ENCODE results near the gene ANO10.

DNA sequence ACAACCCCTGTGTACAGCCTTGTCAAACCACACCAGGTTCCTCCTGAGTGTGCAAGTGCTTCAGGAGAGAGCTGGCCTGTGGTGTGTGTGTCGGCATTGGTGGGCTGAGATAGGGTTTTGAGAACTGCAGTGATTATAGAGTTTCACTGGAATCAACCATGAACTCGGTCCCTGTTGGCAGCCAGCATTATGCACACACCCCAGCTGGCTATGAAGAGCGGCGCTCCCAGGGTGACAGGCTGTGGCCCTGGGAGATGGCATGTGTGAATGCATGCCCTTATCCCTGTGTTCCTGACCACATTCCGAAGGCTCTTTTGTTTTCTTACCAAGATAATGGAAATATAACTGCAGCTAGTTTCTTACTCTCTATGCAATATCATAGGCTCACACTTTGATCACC, 233.6 kb downstream of the ANO10 start:
- no peak for TF ChIP-seq ZNF274 (IDR thresholded peaks at IDR 0.05; ENCODE audit: low read depth, low read length)
- TF ChIP-seq YY1 (IDR thresholded peaks at IDR 0.05; ENCODE audit: insufficient read depth, insufficient read length), result no peak

Measured in NT2/D1 (cell line).